ENCODE data around the gene OR51B2.

- TF ChIP-seq CTCF (IDR thresholded peaks at IDR 0.05) (no peak), POLR2A (IDR thresholded peaks at IDR 0.05) (no peak), POLR2AphosphoS5 (IDR thresholded peaks at IDR 0.05) (no peak)
Measured at GRCh38 chr11:5367448-5368074, 43.5 kb upstream of the OR51B2 start.

Measured in prostate gland (tissue), 2 donors.